ENCODE data around the gene HOXB7.

The HOXB7 gene

DNA sequence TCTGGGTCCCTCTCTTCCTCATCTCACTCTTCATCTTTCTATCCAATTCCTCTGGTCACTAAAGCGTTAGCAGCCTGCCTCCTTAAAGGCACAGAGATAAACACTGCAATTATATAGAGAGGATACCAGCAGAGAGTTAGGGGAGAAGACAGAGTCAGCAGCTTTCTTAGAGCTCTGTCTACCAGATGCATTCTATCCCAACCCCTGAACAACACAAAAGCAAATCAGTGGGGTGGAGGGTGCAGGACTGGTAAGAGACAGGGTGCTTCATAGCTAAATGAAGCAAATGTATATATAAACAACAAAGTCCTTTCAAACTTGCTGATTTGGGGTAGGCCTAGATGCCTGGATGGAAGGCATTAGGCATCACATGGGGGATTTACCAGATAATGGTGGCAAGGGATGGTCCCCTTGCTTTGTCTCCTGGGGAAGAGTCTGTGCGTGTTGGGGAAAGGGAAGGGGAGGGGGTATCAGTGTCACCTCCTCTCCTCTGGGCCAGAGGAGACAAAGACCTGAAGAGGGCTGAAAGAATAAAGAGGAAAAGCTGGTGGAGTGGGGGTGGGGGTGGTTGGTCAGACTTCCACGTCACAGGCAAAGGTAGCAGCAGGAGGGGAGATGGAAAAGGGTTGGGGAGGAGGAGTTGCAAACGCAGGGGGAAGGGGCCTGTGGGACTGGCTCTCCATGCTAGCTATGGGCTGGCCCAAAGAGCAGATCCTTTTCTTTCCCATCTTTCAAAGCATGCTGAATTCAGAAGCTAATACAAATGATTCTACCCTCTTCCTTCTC, 44.7 kb downstream of the HOXB7 start:
- DNase-seq (ENCODE audit: low read depth in 2 of 2) = no peak

- DNase-seq (ENCODE audit: low read depth in 2 of 2) = no peak
Measured at GRCh38 chr17:48565022-48565554, 45.7 kb downstream of the HOXB7 start.

DNA sequence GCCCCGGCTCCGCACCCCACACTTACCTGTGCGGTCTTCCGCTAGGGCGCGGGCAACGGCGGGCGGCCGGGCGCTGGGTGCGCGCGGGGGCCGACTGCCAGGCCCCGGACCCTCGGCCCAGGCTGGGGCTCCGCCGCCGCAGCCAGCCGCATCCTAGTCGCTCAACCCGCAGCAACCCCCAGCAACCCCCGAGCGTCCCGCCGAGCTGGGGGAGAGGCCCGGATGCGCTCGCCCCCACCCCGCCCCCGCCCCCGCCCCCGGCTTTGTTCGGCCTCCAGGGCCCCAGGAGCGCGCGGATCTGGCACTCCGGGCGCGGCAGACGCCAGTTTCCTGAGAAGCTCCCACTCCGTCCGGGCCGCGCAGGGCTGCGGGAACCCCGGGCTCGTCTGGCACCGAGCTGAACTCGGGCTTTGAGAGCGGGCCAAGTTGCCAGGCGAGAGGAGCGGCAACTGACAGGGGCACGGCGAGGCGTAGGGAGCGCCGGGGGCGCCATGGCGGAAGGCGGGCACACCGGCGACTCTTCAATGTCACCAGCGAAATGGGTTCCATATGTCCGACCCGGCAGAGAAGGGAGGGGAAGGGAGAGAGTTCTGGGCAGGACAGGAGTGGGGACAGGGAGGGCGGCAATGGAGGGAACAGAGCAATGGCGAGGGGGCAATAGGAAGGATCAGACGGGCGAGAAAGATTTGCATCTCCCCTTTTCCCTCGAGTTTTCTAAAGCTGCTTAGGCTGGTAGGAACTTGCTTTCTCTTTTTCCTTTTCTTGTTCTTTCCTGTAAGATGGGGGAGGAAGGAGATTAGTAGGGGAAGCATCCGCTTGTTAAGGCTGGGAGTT, 46.4 kb downstream of the HOXB7 start:
- no peak for DNase-seq (ENCODE audit: low read depth in 2 of 2)

GRCh38 chr17:48563867-48564187, 47.0 kb downstream of the HOXB7 start:
- DNase-seq (ENCODE audit: low read depth in 2 of 2) = no peak

DNA sequence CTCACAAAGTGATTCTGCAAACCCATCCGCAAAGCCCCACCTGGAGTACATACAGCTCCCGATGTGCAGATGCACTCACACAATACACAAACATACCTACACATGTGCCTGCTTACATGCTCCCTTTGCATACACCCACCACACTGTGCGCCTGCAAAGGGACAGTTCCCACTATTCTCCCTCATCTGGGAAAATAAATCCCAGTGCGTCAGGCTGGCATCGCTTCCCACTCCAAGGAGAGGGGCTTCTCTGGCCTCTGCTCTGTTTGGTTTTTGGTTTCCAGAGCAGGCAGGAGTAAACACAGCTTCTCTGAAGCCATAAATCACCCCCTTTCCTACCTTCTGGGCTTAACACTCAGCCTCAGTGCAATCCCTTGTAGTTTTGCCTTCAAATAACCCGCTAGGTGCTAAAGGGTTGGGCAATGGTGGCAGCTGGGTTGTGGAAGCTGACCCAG, 47.4 kb downstream of the HOXB7 start:
- no peak for DNase-seq (ENCODE audit: low read depth in 2 of 2)

GRCh38 chr17:48562934-48563333, 47.9 kb downstream of the HOXB7 start:
- no peak for DNase-seq (ENCODE audit: low read depth in 2 of 2)

GRCh38 chr17:48561884-48562810, 48.7 kb downstream of the HOXB7 start:
- no peak for DNase-seq (ENCODE audit: low read depth in 2 of 2)

- no peak for DNase-seq (ENCODE audit: low read depth in 2 of 2)
Measured at GRCh38 chr17:48559840-48560817, 50.7 kb downstream of the HOXB7 start.

DNA sequence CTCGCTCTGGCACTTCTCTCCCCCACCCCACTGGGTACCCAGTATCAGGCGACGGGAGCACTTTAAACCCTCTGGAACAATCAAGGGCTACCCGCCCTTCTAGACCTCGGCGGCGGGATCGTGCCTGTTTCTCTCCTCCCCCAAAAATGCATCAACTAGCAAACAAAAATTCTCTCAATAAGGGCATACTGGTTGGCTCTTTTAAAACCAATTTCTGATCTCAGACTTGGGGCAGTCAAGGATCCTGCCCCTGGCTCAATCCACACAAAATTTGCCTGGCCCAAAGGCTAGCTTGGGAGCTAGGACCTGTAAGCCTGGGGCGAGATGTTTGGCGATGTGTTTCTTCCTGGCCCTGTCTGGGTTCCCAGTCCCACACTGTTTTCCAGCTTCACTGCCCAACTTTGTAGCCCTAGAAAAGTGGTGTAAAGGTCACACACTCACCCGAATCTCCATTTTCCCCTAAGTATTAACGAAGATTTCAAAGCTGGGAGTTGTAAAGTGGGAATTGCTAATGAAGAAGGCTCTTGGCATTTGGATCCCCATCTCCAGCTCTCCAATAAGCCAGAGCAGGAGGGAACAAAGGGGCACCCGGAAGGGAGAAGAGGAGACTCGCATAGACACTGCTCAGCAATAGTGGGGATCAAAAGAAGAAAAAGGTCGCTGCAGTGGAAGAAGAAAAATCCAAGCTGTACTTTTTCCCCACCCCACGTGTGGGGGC, 51.5 kb downstream of the HOXB7 start:
- no peak for DNase-seq (ENCODE audit: low read depth in 2 of 2)

DNA sequence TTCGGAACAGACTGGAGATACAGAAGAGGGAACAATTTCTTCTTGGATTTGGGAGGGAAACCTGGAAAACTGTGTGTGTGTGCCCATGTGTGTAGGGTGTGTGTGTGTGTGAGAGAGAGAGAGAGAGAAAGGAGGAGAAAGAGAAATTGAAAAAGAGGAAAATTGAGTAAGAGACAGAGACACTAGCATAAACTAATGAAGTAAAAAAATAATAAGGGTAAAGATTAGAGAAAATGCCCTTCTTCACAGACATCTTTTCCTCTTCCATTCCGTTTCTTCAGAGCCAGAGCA, 52.0 kb downstream of the HOXB7 start:
- no peak for DNase-seq (ENCODE audit: low read depth in 2 of 2)

DNA sequence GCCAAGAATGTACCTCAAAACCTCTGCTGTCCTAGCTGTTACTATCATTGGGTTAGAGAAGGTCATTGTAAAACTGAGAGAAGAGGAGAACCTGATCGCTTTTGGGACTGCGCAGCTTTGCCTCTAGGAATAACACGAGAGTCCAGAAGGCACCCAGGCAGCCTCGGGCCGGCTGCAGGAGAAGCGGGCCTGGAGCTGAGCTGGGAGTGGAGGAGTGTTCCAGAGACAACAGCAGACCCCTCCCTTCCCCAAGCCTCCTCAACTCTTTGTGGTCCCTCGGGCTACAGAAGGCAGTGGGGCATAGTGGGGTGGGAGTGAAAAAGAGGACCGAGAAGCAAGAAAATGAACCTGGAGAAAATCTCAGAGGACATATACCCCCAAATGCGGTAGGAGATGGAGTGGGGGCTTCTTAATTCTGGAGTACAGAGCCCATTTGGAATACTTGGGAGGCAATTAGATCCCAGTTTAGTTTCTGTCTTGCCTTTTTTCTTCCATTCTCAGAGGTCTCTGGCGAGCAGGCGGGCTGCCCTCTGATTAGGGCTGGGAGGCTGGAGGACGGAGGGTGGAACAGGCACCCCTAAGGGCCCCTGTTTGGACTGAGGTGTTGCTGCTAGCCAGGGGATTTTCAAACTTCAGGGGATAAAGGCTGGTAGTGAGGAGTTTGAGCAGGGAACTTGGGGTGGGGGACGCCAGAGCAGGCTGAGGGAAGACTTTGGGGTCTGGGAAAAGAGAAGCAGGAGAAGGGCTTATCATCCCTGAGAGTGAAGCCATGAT, 52.6 kb downstream of the HOXB7 start:
- no peak for DNase-seq (ENCODE audit: low read depth in 2 of 2)

Data from stimulated activated CD4-positive, alpha-beta T cell treated with anti-CD3 and anti-CD28 coated beads, Interleukin-12 subunit alpha, Interleukin-12 subunit beta, amount 100 ng/mL, for 24 hours (primary cell).